GM21390 (cell line): ENCODE results near the gene MCEMP1.

ENCODE experiments used
- ATAC-seq: cut with Tn5 transposase; IDR thresholded peaks from one replicate; pipeline ENCODE4 v1.9.1; 2021; ENCODE audit not compliant: unreplicated experiment

Gene MCEMP1

DNA sequence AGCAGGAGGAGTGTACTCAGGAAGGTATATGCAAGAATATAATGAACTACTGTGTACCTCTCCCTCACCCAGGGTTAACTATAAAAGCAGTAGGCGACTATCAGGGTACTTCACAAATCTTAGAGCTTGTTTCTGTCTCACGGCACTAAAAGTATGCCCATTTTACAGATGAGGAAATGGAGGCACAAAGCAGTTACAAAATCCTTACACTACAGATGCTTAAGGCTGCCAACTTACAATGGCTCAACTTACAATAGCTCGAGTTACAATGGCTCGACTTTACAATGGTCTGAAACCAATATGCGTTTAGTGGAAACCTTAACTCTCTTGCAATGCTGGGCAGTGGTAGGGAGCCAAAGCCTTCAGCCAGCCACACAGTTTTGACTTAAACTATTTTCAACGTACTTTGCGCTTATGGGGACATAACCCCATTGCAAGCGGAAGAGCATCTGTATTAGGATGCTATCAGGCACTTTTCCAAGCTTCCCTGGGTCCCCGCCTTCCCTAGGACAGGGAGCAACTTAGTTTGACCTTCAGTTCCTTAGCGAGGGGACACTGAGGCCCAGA lies 20.9 kb downstream of the MCEMP1 start:
- ATAC-seq: no peak

DNA sequence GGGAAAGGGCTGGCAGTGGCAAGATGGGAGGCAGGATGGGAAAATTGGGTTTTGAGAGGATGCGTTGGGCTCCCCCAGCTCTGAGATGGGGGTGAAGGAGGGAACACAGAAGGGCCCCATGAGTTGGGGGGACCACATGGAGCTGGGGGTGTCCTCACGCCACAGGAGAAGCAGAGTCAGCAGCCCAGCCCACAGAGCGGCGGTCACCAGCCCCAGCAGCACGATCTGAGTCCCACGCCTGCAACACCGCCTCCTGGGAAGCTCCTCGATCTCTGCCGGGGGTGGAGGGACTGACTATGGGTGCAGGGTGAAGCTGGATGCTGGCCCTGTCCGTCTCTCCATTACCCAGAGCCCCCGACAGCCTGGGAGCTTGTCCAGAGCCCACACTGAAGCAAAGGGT lies 21.7 kb downstream of the MCEMP1 start:
- no peak for ATAC-seq

DNA sequence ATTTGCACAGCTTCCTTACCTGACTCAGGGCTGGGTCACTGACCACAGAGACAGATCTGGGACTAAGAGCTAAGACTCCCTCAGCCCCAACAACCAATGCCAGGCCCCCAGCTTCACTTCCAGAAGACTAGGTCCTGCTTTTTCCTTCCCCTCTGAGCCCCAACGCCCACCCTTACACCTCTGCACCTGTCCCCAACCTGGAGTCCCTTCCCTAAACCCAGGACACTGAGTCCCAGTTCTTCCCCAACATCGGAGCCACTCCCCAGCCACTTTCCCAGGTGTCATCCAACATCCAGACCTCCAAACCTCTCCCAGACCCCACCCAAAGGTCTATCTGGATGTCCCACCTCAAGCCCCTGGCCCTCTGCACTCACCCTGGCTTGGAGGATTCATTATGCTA lies 22.1 kb downstream of the MCEMP1 start:
- ATAC-seq: no peak

DNA sequence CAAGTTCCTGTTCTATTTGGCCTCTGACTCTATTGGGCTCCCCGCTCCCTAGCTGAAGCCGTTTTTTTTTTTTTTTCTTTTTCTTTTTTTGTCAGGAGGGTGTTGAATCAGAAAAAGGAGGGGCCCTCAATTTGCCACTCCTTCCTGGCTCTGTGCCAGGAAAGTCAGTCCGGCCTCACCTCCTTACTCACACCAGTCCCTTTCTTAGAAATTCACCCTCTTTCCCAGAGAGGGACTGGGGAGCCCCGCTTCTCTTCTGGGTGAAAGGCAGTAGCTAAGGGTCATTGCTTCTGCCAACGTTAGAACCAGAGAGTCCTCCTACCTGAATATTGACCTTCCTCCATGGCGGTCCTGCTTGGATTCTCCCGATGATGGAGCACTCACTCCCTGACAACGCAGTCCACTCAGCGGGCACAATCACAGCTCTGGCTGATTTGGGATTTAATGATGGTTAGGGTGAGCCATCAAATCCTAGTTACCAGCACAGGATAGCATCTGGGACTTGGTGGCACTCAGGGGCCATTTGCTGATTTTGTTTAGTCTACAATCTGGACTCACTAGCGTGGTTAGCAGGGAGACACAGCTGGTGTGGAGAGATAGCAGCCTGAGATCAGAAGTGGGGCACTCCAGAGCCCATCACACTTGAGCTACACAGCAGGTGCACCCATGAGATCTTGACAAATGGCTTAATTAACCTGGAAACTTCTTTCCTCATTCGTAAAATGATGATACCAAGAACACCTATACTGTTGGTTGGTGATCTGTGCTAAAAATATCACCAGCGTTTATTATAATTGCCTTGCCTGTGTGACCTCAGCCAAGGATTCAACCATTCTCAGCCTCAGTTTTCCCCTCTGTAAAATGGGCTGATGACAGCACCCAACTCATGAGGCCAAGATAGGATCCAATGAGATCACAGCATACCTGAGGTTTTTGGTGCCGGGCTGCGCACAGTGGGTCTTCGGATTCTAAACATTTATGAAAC lies 22.8 kb downstream of the MCEMP1 start:
- no peak for ATAC-seq

DNA sequence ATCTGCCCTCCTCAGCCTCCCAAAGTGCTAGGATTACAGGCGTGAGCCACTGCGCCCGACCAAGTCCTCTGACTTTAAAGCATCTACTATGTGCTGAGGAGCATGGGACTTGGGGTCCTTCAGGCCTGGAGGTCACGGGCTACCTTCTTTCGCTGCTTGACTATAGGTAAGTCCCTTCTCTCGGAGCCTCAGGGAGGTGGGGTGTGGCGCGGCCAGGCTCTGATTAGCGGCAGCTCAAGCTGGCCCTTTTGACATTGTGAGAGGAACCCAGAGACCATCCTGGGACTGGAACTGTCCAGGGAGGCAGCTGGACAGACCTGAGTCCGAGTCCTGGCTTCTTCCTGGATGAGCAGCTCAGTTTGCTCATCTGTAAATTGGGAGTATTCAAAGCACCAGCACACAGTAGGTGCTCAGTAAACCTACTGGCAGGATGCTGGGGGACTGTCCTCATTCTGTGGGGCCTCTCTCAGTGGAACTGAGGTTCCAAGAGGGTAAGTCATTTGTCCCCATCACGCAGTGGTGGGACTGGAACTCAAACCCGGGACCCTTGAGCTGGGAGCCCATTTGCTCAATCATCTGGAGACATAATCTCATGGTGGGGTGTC lies 24.3 kb downstream of the MCEMP1 start:
- ATAC-seq: no peak

DNA sequence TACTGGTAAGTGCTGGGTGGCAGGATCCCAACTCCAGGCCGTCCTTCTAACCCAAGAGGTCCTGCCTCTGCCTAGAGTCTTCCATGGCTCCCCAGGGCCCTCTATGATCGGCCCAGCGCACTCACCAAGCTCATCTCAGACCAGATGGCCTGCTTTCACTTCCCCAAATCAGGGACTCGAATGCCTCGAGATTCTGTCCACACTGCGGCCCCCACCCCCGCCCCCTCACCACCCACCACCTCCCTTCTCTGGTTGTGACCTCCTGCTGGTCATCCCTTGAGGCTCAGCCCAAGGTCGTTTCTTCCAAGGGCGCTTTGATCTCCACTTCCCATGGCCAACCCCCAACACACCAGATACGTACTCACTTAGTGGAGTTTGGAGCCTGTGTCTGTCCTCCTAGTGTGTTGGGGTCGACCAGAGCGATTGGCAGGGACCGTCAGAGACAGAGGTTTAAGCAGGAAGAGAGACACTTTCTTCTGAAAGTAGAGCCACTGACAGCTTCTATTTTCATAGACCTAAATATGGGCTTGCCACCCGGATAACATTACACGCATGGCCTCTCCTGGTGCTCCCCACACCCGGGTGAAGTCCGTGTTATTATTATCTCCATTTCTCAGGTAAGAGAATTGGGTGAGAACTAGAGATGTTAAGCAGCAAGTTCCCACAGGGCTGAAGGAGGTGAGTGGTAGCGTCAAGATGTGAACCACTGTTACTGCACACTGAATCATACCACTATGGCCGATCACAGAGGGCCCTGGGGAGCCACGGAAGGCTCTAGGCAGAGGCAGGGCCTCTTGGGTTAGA lies 25.0 kb downstream of the MCEMP1 start, which contains the start of gene FCER2:
FCER2 (minus strand) TSS at position 478 of the 804 bp plus-strand sequence. CDS start 2,371 bp downstream, outside the sequence.
- peak; percentile 57 for ATAC-seq

DNA sequence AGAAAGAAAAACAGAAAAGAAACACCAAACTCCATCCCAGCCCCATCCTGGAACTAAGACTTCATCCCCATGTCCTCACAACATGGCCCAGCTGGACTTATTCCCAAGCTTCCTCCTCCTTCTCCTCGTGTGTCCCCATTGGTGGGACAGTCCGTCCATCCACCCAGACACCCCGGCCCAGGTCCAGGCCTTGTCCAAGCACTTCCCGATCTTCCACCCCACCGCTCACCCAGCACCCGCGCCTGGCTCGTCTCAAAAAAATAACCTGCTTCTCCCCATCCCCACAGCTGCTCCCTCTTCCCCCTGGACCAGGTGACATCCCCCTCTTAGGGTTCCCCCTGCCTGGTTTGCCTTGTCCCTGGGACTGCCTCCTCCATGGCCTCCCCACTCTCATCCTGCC lies 26.4 kb downstream of the MCEMP1 start:
- no peak for ATAC-seq

DNA sequence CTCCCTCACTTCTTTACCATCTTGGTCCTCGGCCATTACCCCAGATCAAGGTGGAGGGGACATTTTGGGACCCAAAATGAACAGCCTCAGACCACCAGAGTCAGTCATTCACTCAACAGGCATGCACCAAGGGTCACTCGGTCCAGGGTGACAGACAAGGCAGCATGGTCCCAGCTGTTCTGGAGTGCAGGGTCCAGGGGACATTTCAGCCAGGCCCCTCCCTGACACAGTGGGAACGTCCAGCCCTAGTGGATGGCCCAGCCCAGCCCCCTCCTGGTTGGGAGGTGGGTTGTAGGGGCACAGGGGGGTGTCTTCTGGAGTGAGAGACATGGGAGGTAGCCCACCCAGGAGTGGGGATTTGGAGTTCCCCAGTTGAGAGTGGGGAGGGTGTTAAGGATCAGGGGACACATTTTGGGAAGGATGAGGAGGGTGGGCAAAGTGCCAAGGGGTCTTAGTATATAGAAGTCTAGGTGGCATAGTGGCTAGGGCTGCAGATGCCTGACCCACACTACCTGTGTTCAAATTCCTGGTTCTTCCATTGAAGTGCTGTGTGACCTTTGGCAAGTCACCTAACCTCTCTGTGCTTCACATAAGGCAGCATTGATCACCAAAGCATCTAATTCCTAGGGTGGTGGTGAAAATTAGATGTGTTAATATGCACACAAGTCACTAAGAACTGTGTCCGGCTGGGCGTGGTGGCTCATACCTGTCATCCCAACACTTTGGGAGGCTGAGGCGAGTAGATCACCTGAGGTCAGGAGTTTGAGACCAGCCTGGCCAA lies 27.6 kb downstream of the MCEMP1 start:
- ATAC-seq: no peak

DNA sequence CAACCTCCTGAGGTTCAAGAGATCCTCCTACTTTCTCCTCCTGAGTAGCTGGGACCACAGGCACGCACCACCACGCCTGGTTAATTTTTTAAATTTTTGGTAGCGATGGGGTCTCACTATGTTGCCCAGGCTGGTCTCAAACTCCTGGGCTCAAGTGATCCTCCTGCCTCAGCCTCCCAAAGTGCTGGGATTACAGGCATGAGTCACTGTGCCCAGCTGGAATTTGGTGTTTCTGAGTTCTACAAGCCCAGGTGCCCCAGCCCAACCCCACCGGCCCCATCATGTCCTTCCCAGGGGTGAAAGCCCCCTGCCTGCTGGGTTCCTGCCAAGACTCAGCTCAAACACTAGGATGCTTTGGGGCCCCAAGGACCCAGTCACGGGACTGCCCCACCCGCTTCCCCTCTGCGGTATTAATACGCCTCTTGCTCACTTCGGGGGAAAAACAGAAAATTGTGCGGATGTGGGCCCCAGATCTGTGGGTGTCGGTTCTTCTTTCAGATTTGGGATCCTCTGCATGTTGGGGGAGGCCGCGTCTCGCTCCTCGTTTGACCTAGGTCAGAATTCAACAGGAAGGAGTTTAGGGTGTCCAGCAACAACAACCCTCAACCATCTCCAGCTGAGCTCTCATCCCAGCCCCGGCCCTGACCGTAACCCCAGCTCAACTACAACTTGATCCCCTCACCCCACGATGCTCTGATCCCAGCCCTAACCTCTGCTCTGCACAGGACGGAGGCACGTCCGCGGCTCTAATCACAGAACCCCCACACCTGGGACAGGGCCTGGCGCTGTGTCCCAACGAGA lies 28.7 kb downstream of the MCEMP1 start:
- peak; percentile 34 for ATAC-seq

DNA sequence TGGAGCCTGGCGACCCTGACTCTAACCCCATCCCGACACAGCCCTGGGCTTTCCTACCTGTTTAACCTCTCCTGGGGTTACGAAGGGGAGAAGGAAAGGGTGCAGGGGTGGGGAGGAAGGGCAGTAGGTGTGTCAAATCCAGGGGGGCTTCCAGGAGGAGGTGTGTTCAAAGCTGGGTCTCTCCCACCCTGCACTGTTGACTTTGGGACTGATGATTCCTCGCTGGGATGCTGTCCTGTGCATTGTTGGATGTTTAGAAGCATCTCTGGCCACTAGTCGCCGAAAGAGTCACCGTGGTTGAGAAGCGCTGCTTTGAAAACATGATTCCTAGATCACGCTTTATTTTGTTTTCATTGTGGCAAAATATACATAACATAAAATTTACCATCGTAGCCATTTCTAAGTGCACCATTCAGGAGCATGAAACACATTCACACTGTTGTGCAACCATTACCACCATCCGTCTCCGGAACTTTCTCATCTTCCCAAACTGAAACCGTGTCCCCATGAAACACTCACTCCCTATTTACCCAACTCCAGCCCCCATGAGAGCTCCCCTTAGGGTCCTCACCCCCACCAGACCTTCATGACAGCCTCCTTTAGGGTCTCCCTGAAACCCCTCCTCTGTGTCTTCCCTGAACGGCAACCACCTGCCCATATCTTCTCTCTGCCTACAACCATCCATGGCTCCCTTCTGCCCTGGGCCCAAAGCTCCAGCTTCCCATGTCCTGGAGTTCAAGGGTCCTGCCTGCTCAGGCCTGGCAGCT lies 29.5 kb downstream of the MCEMP1 start:
- ATAC-seq: no peak

DNA sequence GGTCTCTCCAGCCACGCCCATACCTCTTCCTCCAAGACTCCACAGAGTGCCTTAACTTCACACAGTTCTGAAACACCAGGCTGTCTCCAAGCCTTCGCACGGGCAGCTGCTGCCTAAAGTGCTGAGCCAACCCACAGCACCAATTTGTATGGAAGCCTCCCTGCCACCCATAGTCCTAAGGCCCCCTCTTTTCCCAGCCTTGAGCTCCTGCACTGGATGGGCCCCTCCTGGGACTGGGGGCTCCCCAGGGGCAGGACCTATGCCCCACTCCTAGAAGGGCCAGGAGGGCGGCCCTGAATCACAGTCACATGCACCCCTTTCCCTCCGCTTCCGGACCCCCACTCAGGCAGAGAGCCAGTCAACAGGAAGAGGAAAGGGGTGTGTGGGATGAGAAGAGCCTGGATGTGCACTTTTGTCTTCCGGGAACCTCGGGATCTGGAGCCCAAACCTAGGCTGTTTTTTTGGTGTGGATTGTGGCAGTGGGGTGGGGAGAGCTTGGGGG lies 30.1 kb downstream of the MCEMP1 start:
- no peak for ATAC-seq

DNA sequence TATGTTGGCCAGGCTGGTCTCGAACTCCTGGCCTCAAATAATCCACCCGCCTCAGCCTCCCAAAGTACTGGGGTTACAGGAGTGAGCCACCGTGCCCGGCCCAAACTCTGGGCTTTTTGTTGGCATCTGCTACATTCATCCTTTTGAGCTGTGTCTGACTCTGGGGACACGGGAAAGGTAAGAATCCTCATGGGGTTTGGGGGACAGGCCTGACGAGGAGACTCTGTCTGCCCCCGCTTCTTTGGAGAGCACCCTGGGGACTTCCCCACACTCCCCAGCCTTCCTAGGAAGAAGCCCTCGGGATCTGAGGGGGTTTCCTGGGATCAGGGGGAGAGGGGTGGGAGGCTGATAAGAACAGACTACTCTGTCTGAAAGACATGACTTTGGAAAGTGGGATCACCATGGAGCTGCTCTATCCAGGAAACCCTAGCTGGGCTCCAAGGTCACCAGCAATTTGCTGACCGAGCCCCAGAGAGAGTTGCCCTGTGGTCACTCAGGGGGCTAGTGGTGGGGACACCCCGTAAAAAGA lies 33.1 kb downstream of the MCEMP1 start:
- ATAC-seq: no peak

DNA sequence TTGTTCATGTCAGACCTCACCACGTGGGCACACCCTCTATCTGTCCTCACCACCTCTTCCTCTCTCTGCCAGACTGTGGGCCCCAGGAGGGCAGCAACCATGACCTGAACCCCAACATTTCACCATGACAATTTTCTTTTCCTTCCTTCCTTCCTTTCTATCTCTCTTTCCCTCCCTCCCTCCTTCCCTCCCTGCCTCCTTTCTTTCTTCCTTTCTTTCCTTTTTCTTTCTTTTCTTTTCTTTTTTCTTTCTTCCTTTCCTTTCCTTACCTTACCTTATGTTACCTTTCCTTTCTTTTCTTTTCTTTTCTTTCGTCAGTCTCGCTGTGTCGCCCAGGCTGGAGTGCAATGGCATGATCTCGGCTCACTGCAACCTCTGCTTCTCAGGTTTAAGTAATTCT lies 33.7 kb downstream of the MCEMP1 start:
- ATAC-seq: no peak

DNA sequence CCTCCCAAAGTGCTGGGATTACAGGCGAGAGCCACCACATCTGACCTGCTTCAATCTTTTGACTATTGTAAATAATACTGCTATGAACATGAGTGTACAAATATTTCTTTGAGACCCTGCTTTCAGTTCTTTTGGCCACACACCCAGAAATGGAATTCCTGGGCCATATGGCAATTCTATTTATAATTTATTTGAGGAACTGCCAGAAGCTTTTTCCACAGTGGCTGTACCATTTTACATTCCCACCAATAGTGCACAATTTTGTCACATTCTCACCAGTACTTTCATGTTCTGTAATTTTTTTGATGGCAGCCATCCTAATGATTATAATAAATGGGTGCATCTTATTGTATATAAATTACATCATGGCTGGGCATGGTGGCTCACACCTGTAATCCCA lies 38.8 kb downstream of the MCEMP1 start:
- no peak for ATAC-seq

DNA sequence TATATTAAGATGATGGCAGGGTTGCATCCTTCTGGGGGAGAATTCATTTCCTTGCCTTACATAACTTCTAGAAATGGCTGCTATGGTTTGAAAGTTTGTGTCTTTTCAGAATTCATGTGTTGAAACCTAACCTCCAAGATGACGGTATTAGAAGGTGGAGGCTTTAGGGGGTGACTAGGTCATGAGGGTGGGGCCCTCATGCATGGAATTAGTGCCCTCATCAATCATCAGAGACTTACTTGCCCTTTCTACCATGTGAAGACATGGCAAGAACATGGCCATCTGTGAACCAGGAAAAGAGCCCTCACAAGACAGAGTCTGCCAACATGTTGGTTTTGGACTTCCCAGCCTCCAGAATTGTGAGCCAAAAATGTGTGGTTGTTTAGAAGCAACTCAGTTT lies 39.9 kb downstream of the MCEMP1 start:
- no peak for ATAC-seq

DNA sequence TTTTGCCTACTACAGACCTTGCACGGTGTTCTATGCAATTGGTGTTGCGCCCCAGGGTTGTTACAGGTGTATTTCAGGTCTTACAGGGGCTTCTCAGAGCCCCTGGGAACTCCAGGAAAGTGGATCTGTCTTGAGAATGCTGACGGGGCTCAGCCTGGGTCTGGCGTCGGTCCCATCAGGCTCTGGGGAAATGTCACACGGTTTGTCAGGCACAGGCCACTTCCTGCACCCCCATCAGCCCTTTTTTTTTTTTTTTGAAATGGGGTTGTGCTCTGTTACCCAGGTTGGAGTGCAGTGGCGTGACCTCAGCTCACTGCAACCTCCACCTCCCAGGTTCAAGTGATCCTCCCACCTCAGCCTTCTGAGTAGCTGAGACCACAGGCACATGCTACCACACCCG lies 41.8 kb downstream of the MCEMP1 start:
- ATAC-seq: no peak

DNA sequence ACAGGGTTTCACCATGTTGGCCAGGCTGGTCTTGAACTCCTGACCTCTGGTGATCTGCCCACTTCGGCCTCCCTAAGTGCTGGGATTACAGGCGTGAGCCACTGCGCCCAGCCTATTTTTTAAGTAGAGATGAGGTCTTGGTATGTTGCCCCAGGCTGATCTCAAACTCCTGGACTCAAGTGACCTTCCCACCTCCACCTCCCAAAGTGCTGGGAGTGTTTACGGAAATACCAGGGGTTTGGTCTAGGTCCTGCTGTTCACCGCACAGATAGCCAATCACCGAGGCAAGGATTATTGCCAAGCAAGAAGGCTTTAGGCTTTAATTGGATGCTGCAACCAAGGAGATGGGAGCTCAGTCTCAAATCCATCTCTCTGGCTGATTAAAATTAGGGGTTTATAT lies 43.5 kb downstream of the MCEMP1 start:
- no peak for ATAC-seq

DNA sequence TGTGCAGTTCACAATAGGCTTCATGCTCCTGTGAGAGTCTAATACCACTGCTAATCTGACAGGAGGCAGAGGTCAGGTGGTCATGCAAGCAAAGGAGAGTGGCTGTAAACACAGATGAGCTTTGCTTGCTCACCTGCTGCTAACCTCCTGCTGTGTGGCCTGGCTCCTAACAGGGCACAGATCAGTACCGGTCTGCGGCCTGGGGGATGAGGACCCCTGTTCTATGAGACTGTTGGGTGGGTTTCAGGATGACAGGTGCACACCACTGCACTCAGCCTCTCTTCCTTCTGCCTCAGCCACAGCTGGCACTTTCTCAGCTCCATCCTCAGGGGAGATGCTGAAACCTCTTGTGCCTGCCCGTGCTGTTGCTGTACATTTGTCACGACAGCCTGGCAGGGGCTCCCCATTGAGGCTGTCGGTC lies 45.4 kb downstream of the MCEMP1 start:
- ATAC-seq: no peak
